SK-N-SH (cell line): ENCODE results near the gene PKN2.

ENCODE experiments used
- CTCF ChIP-seq: fragments of 200-600 bp; sonication (generic); IDR thresholded peaks from 2 replicates; pipeline ENCODE4 v1.6.1; 2017; ENCODE audit warnings: antibody characterized with exemption, mild to moderate bottlenecking, moderate library complexity
- ELF1 ChIP-seq: IDR thresholded peaks from 2 replicates; pipeline ENCODE4 v1.4.0; 2012
- EP300 ChIP-seq, 2 experiments: IDR thresholded peaks; 2 replicates each; pipeline versions ENCODE4 v1.4.0 to v1.6.1; 2012; ENCODE audit warnings: borderline replicate concordance in 1 of 2, low read depth in 1 of 2, low read length in 1 of 2
- EZH2phosphoT487 ChIP-seq: fragments of 200-600 bp; sonication (generic); IDR thresholded peaks from 2 replicates; pipeline ENCODE4 v1.6.1; 2017; ENCODE audit warnings: low read depth, mixed run types, mild to moderate bottlenecking, antibody characterized with exemption, moderate library complexity, borderline replicate concordance
- MXI1 ChIP-seq: IDR thresholded peaks from 2 replicates; pipeline ENCODE4 v1.6.1; 2012; ENCODE audit warnings: mild to moderate bottlenecking, low read depth, low read length, improper control_type of control experiment
- TCF12 ChIP-seq: IDR thresholded peaks from 2 replicates; pipeline ENCODE4 v1.4.0; 2012
- TF ChIP-seq, protein P1 (sequence below): IDR thresholded peaks from 2 replicates; pipeline ENCODE4 v1.6.1; 2012; ENCODE audit warnings: mild to moderate bottlenecking, low read depth, low read length, moderate library complexity
- TF ChIP-seq, protein P2 (sequence below): IDR thresholded peaks from 2 replicates; pipeline ENCODE4 v1.4.0; 2012; ENCODE audit warnings: low read depth
- TF ChIP-seq, protein P3 (sequence below): IDR thresholded peaks from 2 replicates; pipeline ENCODE4; 2012

DNA sequence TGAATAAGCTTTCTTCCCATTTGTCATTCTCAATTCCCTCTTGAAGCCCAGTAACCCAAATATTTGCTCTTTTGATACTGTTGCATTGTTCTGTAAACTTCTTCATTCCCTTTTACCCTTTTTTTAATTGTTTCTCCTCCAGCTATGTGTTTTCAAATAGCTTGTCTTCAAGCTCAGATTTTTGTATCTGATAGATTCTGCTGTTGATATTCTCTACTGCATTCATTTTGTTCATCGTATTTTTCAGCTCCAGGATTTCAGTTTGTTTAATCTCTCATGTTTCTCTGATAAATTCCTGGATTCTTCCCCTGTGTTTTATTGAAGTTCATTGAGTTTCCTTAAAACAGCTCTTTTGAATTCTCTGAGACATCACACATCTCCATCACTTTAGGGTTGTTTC, 51.8 kb downstream of the PKN2 start:
- TF ChIP-seq, protein P1, sequence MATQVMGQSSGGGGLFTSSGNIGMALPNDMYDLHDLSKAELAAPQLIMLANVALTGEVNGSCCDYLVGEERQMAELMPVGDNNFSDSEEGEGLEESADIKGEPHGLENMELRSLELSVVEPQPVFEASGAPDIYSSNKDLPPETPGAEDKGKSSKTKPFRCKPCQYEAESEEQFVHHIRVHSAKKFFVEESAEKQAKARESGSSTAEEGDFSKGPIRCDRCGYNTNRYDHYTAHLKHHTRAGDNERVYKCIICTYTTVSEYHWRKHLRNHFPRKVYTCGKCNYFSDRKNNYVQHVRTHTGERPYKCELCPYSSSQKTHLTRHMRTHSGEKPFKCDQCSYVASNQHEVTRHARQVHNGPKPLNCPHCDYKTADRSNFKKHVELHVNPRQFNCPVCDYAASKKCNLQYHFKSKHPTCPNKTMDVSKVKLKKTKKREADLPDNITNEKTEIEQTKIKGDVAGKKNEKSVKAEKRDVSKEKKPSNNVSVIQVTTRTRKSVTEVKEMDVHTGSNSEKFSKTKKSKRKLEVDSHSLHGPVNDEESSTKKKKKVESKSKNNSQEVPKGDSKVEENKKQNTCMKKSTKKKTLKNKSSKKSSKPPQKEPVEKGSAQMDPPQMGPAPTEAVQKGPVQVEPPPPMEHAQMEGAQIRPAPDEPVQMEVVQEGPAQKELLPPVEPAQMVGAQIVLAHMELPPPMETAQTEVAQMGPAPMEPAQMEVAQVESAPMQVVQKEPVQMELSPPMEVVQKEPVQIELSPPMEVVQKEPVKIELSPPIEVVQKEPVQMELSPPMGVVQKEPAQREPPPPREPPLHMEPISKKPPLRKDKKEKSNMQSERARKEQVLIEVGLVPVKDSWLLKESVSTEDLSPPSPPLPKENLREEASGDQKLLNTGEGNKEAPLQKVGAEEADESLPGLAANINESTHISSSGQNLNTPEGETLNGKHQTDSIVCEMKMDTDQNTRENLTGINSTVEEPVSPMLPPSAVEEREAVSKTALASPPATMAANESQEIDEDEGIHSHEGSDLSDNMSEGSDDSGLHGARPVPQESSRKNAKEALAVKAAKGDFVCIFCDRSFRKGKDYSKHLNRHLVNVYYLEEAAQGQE, result no peak
- TF ChIP-seq TCF12 (no peak), ELF1 (no peak), CTCF (no peak), EP300 (IDR thresholded peaks at IDR 0.05; ENCODE audit: borderline replicate concordance in 1 of 2, low read depth in 1 of 2, low read length in 1 of 2) (no peak), EZH2phosphoT487 (no peak), MXI1 (no peak)
- TF ChIP-seq, protein P2, sequence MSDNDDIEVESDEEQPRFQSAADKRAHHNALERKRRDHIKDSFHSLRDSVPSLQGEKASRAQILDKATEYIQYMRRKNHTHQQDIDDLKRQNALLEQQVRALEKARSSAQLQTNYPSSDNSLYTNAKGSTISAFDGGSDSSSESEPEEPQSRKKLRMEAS, result no peak
- TF ChIP-seq, protein P3, sequence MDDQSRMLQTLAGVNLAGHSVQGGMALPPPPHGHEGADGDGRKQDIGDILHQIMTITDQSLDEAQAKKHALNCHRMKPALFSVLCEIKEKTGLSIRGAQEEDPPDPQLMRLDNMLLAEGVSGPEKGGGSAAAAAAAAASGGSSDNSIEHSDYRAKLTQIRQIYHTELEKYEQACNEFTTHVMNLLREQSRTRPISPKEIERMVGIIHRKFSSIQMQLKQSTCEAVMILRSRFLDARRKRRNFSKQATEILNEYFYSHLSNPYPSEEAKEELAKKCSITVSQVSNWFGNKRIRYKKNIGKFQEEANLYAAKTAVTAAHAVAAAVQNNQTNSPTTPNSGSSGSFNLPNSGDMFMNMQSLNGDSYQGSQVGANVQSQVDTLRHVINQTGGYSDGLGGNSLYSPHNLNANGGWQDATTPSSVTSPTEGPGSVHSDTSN, result no peak
